SK-N-MC (cell line): ENCODE results near the gene BCAR3.

Experiments used
- DNase-seq: peaks from one replicate; pipeline ENCODE4 v3.0.0-alpha.2; 2011; ENCODE audit warnings: low read depth, low spot score
- H3K27ac ChIP-seq: fragments of 200-600 bp; sonication (generic); 2 replicates; pipeline ENCODE4 v1.5.1; 2016; ENCODE audit warnings: mixed run types
- H3K36me3 ChIP-seq: fragments of 200-600 bp; sonication (generic); 2 replicates; pipeline ENCODE4 v1.6.1; 2017; ENCODE audit warnings: antibody characterized with exemption, low read length, mixed read lengths; ENCODE audit not compliant: insufficient read depth
- H3K4me3 ChIP-seq: fragments of 200-600 bp; sonication (generic); 2 replicates; pipeline ENCODE4 v1.5.1; 2016
- H3K9ac ChIP-seq: fragments of 200-600 bp; sonication (generic); 2 replicates; pipeline ENCODE4 v1.8.0; 2017; ENCODE audit warnings: mixed run types, mixed read lengths; ENCODE audit not compliant: insufficient read length
- H3K9me3 ChIP-seq: fragments of 200-600 bp; sonication (generic); 2 replicates; pipeline ENCODE4 v1.6.1; 2017; ENCODE audit warnings: low read depth, mild to moderate bottlenecking, antibody characterized with exemption, low read length, moderate library complexity, mixed read lengths
- EZH2 ChIP-seq: fragments of 200-600 bp; sonication (generic); IDR thresholded peaks from one replicate; pipeline ENCODE4 v1.6.1; 2017; ENCODE audit warnings: antibody characterized with exemption
- FOXP2 ChIP-seq: optimal IDR thresholded peaks from 2 replicates; pipeline ENCODE3; 2011; ENCODE audit warnings: mild to moderate bottlenecking, moderate library complexity; ENCODE audit not compliant: insufficient read depth; ENCODE audit errors: extremely low read length, control extremely low read depth
- POLR2AphosphoS5 ChIP-seq: IDR thresholded peaks from 2 replicates; pipeline ENCODE4 v1.6.1; 2012; ENCODE audit warnings: mild to moderate bottlenecking, low read depth, low read length, borderline replicate concordance

Gene BCAR3

DNA sequence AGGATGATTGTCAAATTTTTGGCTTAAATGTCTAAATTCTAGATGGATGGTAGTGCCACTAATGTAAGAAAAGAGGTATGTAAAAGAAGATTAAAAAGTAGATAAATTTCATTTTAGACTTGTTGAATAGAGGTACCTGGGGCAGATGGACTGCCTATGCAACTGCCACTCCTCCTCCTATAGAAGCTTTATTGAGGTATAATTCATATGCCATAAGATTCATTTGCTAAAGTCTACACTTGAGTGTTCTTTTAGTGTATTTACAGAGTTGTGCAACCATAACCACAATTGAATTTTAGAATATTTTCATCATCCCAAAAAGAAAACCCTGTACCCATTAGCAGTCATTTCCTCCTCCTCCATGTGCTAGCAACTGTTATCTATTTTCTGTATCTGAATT is 163.1 kb downstream of the BCAR3 start:
- Histone ChIP-seq H3K9ac (no peak overlapping the region), H3K27ac (peak overlapping the region; percentile 69), H3K9me3 (no peaks in the 10 kb centered on the region), H3K36me3 (peaks cover 23% of the 10 kb centered on the region), H3K4me3 (peak overlapping the region; percentile 39; the same call in 1 of the 2 replicates)
- no peak for DNase-seq
- TF ChIP-seq EZH2 = no peak

- H3K9ac ChIP-seq = no peak overlapping the region
- H3K4me3 ChIP-seq = no peak overlapping the region
- TF ChIP-seq EZH2 (no peak), POLR2AphosphoS5 (no peak), FOXP2 (no peak)
- DNase-seq = no peak
- no peaks in the 10 kb centered on the region for H3K9me3 ChIP-seq
- no peak overlapping the region for H3K27ac ChIP-seq
- H3K36me3 ChIP-seq = peaks cover 4% of the 10 kb centered on the region
Observed at GRCh38 chr1:93516164-93516563, 165.5 kb downstream of the BCAR3 start.
